DMS153 treated with DMSO at 0.1 percent for 48 hours (cell line): ENCODE results near the gene TMEM92.
"Not testable (repeated sequence)": the region's sequence is repeated elsewhere in the genome, so short reads cannot be mapped to it uniquely, and the experiment has no call there.

ENCODE experiments used
- DNase-seq: peaks from one replicate; lab custom pipeline; 2025; ENCODE audit not compliant: unreplicated experiment; lab: John Stamatoyannopoulos, UW

The TMEM92 gene

GRCh38 chr17:50273654-50274040 is 619 bp upstream of the TMEM92 start:
- DNase-seq = no peak

- DNase-seq = no peak
Measured at GRCh38 chr17:50274897-50275221, 593 bp downstream of the TMEM92 start.

GRCh38 chr17:50275279-50275678 is 1.0 kb downstream of the TMEM92 start:
- no peak for DNase-seq

- DNase-seq = no peak
Measured at GRCh38 chr17:50276588-50277356, 2.5 kb downstream of the TMEM92 start.

- no peak for DNase-seq
Measured at GRCh38 chr17:50277357-50277754, 3.1 kb downstream of the TMEM92 start.

- no peak for DNase-seq
Measured at GRCh38 chr17:50278526-50279180, 4.4 kb downstream of the TMEM92 start.

GRCh38 chr17:50279181-50279526 is 4.9 kb downstream of the TMEM92 start:
- DNase-seq = no peak

- DNase-seq = no peak
Measured at GRCh38 chr17:50279639-50280038, 5.4 kb downstream of the TMEM92 start.

- DNase-seq = no peak
Measured at GRCh38 chr17:50280068-50280467, 5.8 kb downstream of the TMEM92 start.

GRCh38 chr17:50280801-50281441 is 6.7 kb downstream of the TMEM92 start:
- DNase-seq = no peak

- no peak for DNase-seq
Measured at GRCh38 chr17:50281739-50282401, 7.6 kb downstream of the TMEM92 start.

- no peak for DNase-seq
Measured at GRCh38 chr17:50283246-50283645, 9.0 kb downstream of the TMEM92 start.

GRCh38 chr17:50283714-50284113 is 9.4 kb downstream of the TMEM92 start:
- DNase-seq = no peak

GRCh38 chr17:50285941-50286340 is 11.7 kb downstream of the TMEM92 start:
- no peak for DNase-seq

GRCh38 chr17:50287302-50287701 is 13.0 kb downstream of the TMEM92 start:
- not testable (repeated sequence) for DNase-seq

GRCh38 chr17:50288306-50288705 is 14.0 kb downstream of the TMEM92 start:
- no peak for DNase-seq

- DNase-seq = no peak
Measured at GRCh38 chr17:50289278-50289677, 15.0 kb downstream of the TMEM92 start.

- no peak for DNase-seq
Measured at GRCh38 chr17:50289991-50290702, 15.9 kb downstream of the TMEM92 start.

- DNase-seq = no peak
Measured at GRCh38 chr17:50290933-50291332, 16.7 kb downstream of the TMEM92 start.

- no peak for DNase-seq
Measured at GRCh38 chr17:50292465-50292864, 18.2 kb downstream of the TMEM92 start.

- no peak for DNase-seq
Measured at GRCh38 chr17:50295021-50295420, 20.8 kb downstream of the TMEM92 start.
